Naive B cell (primary cell): ENCODE measurements around the gene ITGAE. TPM values are rescaled to one million over a fixed set of nuclear protein-coding genes. Genes with fewer than 3 reads are reported as not detected.
"Not testable (repeated sequence)": the region's sequence is repeated elsewhere in the genome, so short reads cannot be mapped to it uniquely, and the experiment has no call there.

ENCODE experiments used
- ATAC-seq, 2 donors: fragments of 150-1000 bp; cut with Tn5 transposase; 2 replicates each; pipeline ENCODE4 v1.10.0; 2021; ENCODE audit warnings: low read depth in 2 of 2, mild to moderate bottlenecking in 2 of 2, moderate library complexity in 2 of 2
- DNase-seq: peaks from one replicate; pipeline ENCODE4 v3.0.0; 2022
- H3K27ac Mint-ChIP-seq, 6 donors: one replicate each; pipeline ENCODE4 v1.8.0; 2020 to 2022; ENCODE audit warnings: mild to moderate bottlenecking in 6 of 6, mixed read lengths in 6 of 6, moderate library complexity in 5 of 6, inconsistent platforms in 2 of 6
- H3K27me3 Mint-ChIP-seq, 3 donors: one replicate each; pipeline ENCODE4 v1.8.0; 2021 to 2022; ENCODE audit warnings: mixed read lengths in 3 of 3, mild to moderate bottlenecking in 1 of 3
- H3K36me3 Mint-ChIP-seq, 2 donors: one replicate each; pipeline ENCODE4 v1.8.0; 2020 to 2022; ENCODE audit warnings: mixed read lengths in 2 of 2, inconsistent platforms in 1 of 2, mild to moderate bottlenecking in 1 of 2
- H3K4me1 Mint-ChIP-seq, 3 donors: one replicate each; pipeline ENCODE4 v1.8.0; 2020 to 2022; ENCODE audit warnings: mixed read lengths in 3 of 3, inconsistent platforms in 1 of 3, mild to moderate bottlenecking in 1 of 3, moderate library complexity in 1 of 3
- H3K4me3 Mint-ChIP-seq, 8 donors: one replicate each; pipeline ENCODE4 v1.8.0; 2020 to 2022; ENCODE audit warnings: mild to moderate bottlenecking in 8 of 8, mixed read lengths in 8 of 8, moderate library complexity in 8 of 8, inconsistent platforms in 2 of 8
- H3K9me3 Mint-ChIP-seq, 7 donors: one replicate each; pipeline ENCODE4 v1.8.0; 2020 to 2022; ENCODE audit warnings: mixed read lengths in 7 of 7, mild to moderate bottlenecking in 5 of 7, inconsistent platforms in 2 of 7, moderate library complexity in 1 of 7
- polyA plus RNA-seq, 6 donors: library from polyadenylated mRNA; unstranded; fragments of 300-500 nt; fragmentation: Illumina TruSeq; gene quantifications; one replicate each; pipeline ENCODE4 v1.2.3, GENCODE V29; 2021; ENCODE audit warnings: low read depth in 6 of 6

The ITGAE gene
- polyA plus RNA-seq, 6 donors from 2014 or later: 93.9 to 177 (median 158) TPM

GRCh38 chr17:3744014-3744413 lies 57.0 kb downstream of the ITGAE start:
- Mint-ChIP-seq H3K36me3 (no peaks in the 10 kb centered on the region), H3K27ac (peak overlapping the region in 1 of 6 donors; percentile 56), H3K4me3 (no peak overlapping the region), H3K9me3 (peaks cover 0 to 2% (median 0%) of the 10 kb centered on the region in 7 donors), H3K27me3 (no peaks in the 10 kb centered on the region), H3K4me1 (peaks cover 8 to 29% (median 17%) of the 10 kb centered on the region in 3 donors)
- ATAC-seq (no peak), DNase-seq (no peak)

DNA sequence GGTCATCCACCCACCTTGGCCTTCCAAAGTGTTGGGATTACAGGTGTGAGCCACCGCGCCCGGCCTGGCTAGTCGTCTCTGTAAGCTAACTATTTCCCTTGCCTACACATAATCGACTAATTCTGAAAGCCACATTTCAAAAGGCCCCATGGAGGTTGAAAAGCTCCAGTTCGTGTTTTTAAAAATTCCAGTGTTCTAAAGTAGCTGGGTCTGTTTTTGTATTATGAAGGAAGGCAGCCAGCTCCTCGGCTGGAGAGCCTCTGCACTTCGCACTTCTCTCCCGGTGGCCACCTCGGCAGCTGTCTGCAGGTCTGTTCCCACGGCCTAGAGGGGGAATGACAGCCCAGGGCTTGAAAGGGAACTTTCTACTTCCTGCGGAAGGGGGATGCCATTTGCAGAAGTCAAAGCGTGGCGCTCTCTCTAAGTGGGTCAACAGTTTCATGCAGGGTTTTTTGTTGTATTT lies 60.3 kb downstream of the ITGAE start:
- DNase-seq (no peak), ATAC-seq (peak; percentile 77 to 85)
- H3K36me3 Mint-ChIP-seq: no peaks in the 10 kb centered on the region
- peaks cover 24 to 44% (median 44%) of the 10 kb centered on the region in 3 donors for H3K4me1 Mint-ChIP-seq
- no peaks in the 10 kb centered on the region for H3K27me3 Mint-ChIP-seq
- H3K27ac Mint-ChIP-seq: peak overlapping the region in 5 of 6 donors; percentile 42 to 81 (median 61)
- peak overlapping the region in 4 of 8 donors; percentile 33 to 70 (median 38) for H3K4me3 Mint-ChIP-seq
- H3K9me3 Mint-ChIP-seq: peaks cover 0 to 2% (median 0%) of the 10 kb centered on the region in 7 donors

- peaks cover 0 to 2% (median 0%) of the 10 kb centered on the region in 7 donors for H3K9me3 Mint-ChIP-seq
- ATAC-seq (no peak), DNase-seq (no peak)
- peak overlapping the region in 4 of 6 donors; percentile 34 to 74 (median 45) for H3K27ac Mint-ChIP-seq
- no peaks in the 10 kb centered on the region for H3K27me3 Mint-ChIP-seq
- peaks cover 24 to 45% (median 44%) of the 10 kb centered on the region in 3 donors for H3K4me1 Mint-ChIP-seq
- peak overlapping the region in 2 of 8 donors; percentile 13 to 22 for H3K4me3 Mint-ChIP-seq
- H3K36me3 Mint-ChIP-seq: no peaks in the 10 kb centered on the region
Observed at GRCh38 chr17:3739422-3740124, 61.4 kb downstream of the ITGAE start.

DNA sequence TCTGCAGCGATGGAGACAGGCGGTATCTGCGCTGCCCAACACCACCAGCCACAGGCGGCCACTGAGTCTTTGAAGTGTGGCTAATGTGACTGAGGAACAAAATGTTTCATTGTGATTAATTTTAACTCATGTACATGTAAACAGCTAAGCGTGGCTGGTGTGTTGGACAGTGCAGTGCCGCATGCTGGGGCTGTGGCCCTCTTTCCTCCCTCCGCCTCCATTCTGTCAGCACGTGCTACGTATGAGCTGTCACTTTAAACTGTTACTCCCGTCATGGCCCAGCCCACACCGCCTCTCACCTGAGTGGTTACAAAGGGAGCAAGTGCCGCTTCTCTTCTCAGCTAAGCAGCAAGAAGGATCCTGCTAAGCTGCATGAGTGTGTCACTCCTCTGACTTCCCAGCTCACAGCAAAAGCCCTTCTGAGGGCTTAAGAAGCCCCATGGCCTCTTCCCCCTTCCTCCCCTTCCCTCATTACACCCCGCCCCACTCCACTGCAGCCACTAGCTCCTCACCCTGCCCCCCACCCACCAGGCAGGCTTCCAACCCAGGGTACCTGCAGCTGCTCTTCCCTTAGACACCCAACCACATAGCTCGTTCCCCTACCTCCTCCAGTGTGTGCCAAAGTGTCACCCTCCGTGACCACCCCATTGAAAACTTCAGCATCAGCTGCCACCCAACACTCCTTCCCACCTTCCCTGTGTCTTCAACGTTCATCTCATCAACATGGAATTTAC lies 62.3 kb downstream of the ITGAE start:
- peaks cover 0 to 2% (median 0%) of the 10 kb centered on the region in 7 donors for H3K9me3 Mint-ChIP-seq
- H3K4me1 Mint-ChIP-seq: peaks cover 27 to 53% (median 48%) of the 10 kb centered on the region in 3 donors
- H3K27ac Mint-ChIP-seq: peak overlapping the region in 3 of 6 donors; percentile 35 to 88 (median 74)
- no peaks in the 10 kb centered on the region for H3K27me3 Mint-ChIP-seq
- H3K4me3 Mint-ChIP-seq: no peak overlapping the region
- DNase-seq (no peak), ATAC-seq (no peak)
- H3K36me3 Mint-ChIP-seq: no peaks in the 10 kb centered on the region

DNA sequence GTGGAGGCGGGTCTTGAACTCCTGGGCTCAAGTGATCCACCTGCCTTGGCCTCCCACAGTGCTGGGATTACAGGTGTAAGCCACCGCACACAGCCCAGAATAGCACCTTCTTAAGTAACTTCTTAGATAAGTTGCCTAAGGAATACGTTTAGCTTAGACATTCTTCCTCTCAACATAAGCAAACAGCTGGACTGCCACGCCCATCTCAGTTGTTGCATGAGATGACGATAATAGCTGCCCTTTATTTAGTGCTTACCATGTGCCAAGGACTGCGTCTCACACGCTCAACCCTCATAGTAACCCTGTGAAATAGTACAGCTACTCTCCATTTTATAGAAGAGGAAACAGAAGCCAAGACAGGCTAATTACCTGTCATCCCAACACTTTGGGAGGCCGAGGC lies 65.5 kb downstream of the ITGAE start:
- H3K9me3 Mint-ChIP-seq: no peaks in the 10 kb centered on the region
- DNase-seq (no peak), ATAC-seq (no peak)
- H3K4me3 Mint-ChIP-seq: no peak overlapping the region
- no peak overlapping the region for H3K27ac Mint-ChIP-seq
- no peaks in the 10 kb centered on the region for H3K27me3 Mint-ChIP-seq
- no peaks in the 10 kb centered on the region for H3K36me3 Mint-ChIP-seq
- H3K4me1 Mint-ChIP-seq: peaks cover 35 to 58% (median 55%) of the 10 kb centered on the region in 3 donors

DNA sequence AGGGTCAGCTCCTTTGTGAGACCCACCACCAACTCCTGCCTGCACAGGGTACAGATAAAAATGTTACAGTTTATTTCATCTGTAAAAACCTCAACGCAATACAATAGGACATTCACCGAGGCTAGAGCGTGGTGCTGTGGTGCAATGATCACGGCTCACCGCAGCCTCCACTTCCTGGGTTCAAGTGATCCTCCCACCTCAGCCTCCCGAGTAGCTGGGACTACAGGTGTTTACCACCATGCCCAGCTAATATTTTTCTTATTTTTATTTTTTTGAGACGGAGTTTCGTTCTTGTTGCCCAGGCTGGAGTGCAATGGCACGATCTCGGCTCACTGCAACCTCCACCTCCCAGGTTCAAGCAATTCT lies 66.1 kb downstream of the ITGAE start:
- not testable (repeated sequence) for ATAC-seq, DNase-seq, H3K27me3 Mint-ChIP-seq, H3K9me3 Mint-ChIP-seq, H3K36me3 Mint-ChIP-seq, H3K27ac Mint-ChIP-seq, H3K4me3 Mint-ChIP-seq
- H3K4me1 Mint-ChIP-seq: peaks cover 37 to 55% (median 50%) of the 10 kb centered on the region in 3 donors

DNA sequence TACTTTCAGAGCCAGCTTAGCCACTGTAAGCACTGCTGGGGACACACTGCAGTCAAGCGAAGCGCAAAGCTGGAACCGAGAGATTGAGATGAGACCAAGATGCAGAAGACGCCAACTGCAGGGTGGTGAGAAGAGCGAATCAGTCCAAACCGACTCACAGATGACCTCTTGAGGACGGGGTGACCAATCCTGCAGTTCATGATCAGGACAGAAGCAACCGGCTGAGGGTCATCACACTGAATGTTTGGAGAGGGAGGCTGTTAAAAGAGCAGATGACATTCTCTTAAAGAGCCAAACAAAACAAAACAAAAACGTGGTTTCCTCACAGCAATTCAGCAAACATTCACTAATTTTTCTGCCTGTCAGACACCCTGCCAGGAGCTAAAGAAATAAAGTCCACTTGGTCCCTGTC lies 68.8 kb downstream of the ITGAE start:
- Mint-ChIP-seq H3K4me3 (peak overlapping the region in 5 of 8 donors; percentile 4 to 69 (median 47)), H3K9me3 (no peaks in the 10 kb centered on the region), H3K4me1 (peaks cover 28 to 36% (median 32%) of the 10 kb centered on the region in 3 donors), H3K27me3 (no peaks in the 10 kb centered on the region), H3K27ac (peak overlapping the region in 2 of 6 donors; percentile 5 to 88), H3K36me3 (no peaks in the 10 kb centered on the region)
- DNase-seq: no peak
- peak; percentile 52 to 84 for ATAC-seq

DNA sequence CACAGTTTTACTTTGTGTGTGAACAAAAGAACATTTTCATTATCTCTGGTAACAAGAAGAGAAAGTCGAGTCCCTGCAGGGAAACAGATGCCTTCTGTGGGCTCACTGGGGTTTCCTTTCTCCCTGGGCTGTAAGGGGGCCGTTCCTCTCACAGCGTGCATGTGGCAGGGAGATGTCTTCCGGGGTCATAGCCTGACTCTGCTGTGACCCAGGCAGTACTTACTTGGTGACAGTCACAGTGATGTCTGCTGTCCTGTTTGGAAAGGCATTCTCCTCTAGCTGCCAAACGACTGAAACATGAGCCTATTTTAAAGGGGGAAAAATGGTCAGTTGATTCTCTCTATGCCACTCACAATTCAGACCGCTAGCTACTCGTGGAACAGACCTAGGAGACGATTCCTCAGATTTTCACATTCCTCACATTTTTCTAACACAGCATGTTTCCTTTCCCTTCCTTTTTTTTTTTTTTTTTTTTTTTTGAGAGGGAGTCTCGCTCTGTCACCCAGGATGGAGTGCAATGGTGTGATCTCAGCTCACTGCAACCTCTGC lies 70.0 kb downstream of the ITGAE start:
- Mint-ChIP-seq H3K9me3 (no peaks in the 10 kb centered on the region), H3K4me1 (peaks cover 28 to 34% (median 33%) of the 10 kb centered on the region in 3 donors), H3K27ac (peak overlapping the region in 2 of 6 donors; percentile 33 to 78), H3K36me3 (no peaks in the 10 kb centered on the region), H3K4me3 (no peak overlapping the region), H3K27me3 (no peaks in the 10 kb centered on the region)
- DNase-seq (no peak), ATAC-seq (no peak)

DNA sequence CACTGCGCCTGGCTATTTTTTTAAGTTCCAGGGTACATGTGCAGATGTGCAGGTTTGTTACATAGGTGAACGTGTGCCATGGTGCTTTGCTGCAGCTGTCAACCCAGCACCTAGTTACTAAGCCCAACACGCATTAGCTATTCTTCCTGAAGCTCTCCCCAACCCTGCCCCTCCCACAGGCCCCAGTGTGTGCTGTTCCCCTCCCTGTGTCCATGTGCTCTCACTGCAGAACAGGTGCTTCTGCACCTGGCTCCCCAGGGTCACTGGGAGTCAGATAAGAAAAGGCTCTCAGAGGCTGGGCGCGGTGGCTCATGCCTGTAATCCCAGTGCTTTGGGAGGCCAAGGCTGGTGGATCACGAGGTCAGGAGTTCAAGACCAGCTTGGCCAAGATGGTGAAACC lies 71.1 kb downstream of the ITGAE start:
- no peak for ATAC-seq
- Mint-ChIP-seq H3K4me1 (peaks cover 28 to 43% (median 36%) of the 10 kb centered on the region in 3 donors), H3K27me3 (no peaks in the 10 kb centered on the region), H3K36me3 (no peaks in the 10 kb centered on the region), H3K27ac (no peak overlapping the region), H3K4me3 (no peak overlapping the region), H3K9me3 (no peaks in the 10 kb centered on the region)
- DNase-seq: no peak

DNA sequence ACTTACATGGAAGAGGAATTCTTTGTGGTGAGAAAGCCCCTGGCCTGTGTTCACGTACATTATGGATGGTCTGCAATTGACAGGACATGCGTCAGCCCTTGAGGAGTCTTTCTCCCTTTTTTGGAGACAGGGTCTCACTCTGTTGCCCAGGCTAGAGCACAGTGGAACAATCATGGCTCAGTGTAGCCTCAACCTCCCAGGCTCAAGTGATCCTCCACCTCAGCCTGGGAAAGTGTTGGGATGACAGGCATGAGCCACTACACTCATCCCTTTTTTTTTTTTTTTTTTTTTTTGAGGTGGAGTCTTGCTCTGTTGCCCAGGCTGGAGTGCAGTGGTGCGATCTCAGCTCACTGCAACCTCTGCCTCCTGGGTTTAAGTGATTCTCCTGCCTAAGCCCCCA lies 72.9 kb downstream of the ITGAE start:
- Mint-ChIP-seq H3K4me3 (peak overlapping the region in 2 of 8 donors; percentile 33 to 49), H3K4me1 (peaks cover 30 to 47% (median 31%) of the 10 kb centered on the region in 3 donors)
- ATAC-seq, H3K27ac Mint-ChIP-seq, H3K36me3 Mint-ChIP-seq, H3K27me3 Mint-ChIP-seq, H3K9me3 Mint-ChIP-seq, DNase-seq: not testable (repeated sequence)

DNA sequence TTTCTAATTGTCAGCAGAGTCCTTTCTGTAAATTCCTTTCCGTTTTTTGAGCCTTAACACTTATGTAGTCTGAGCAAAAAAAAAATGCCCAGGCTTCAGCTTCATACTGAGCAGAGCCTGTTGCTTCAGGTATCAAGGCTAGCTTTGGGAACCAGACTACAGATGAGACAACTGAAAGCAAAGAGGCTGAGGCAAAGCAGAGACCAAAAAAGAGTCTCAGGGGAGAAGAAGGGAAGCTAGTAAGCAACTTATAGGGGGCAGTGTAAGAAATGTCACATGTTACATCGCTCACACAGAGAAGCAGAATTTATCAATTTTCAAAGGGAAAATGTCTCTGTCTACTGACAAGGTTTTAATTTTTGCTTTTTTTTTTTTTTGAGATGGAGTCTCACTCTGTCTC lies 73.9 kb downstream of the ITGAE start:
- Mint-ChIP-seq H3K9me3 (no peaks in the 10 kb centered on the region), H3K4me1 (peaks cover 35 to 51% (median 35%) of the 10 kb centered on the region in 3 donors), H3K27me3 (no peaks in the 10 kb centered on the region), H3K27ac (peak overlapping the region in 3 of 6 donors; percentile 67 to 82 (median 69)), H3K4me3 (peak overlapping the region in 6 of 8 donors; percentile 33 to 81 (median 53)), H3K36me3 (no peaks in the 10 kb centered on the region)
- DNase-seq (no peak), ATAC-seq (peak; percentile 59 to 62)

DNA sequence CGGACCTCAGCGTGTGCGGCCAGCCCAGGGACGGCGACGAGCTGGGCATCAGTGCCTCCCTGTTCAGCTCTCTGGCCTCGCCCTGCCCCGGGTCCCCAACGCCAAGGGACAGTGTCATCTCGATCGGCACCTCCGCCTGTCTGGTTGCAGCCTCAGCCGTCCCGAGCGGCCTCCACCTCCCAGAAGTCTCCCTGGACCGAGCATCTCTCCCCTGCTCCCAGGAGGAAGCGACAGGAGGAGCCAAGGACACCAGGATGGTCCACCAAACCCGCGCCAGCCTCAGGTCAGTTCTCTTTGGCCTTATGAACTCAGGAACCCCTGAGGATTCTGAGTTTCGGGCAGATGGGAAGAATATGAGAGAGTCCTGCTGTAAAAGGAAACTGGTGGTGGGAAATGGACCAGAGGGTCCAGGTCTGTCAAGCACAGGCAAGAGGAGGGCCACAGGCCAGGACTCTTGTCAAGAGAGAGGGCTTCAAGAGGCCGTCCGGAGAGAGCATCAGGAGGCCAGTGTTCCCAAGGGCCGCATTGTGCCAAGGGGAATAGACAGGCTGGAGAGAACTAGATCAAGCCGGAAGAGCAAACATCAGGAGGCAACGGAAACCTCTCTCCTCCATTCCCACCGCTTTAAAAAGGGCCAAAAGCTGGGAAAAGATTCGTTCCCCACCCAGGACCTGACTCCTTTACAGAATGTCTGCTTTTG lies 76.5 kb downstream of the ITGAE start:
- Mint-ChIP-seq H3K27ac (peak overlapping the region in 4 of 6 donors; percentile 85 to 96 (median 88)), H3K4me1 (peaks cover 43 to 65% (median 54%) of the 10 kb centered on the region in 3 donors)
- ATAC-seq: no peak

More for the DNA sequence above, 76.5 kb downstream of the ITGAE start:
- DNase-seq: no peak
- H3K4me3 Mint-ChIP-seq: peak overlapping the region; percentile 79 to 96 (median 91)
- no peaks in the 10 kb centered on the region for H3K9me3 Mint-ChIP-seq
- H3K27me3 Mint-ChIP-seq: no peaks in the 10 kb centered on the region
- no peaks in the 10 kb centered on the region for H3K36me3 Mint-ChIP-seq
